NCI-H2107 treated with DMSO at 0.1 percent for 48 hours (cell line): Measurements from ENCODE around the gene RASGRF2.

Experiments
- DNase-seq: peaks from one replicate; lab custom pipeline; 2025; ENCODE audit not compliant: unreplicated experiment; lab: John Stamatoyannopoulos, UW

RASGRF2 gene

DNA sequence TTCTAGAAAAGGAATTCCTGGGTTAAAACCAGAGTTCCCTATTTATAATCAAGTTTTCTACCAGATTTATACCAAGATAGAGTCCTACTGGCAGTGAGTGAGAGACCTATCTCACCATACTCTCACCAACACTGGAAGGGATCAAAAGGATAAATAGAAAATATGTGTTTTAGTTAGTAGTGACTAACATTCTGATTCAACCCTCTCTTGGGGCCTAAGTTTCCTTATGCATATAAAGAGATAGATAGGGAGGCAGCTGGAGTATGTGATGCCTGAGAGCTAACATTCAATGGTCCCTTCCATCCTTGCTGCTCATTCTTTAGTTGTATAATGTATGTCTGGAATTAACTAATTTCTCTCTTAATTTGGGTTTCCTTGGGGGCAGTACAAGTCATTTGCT, 304.9 kb downstream of the RASGRF2 start:
- DNase-seq, result no peak

DNA sequence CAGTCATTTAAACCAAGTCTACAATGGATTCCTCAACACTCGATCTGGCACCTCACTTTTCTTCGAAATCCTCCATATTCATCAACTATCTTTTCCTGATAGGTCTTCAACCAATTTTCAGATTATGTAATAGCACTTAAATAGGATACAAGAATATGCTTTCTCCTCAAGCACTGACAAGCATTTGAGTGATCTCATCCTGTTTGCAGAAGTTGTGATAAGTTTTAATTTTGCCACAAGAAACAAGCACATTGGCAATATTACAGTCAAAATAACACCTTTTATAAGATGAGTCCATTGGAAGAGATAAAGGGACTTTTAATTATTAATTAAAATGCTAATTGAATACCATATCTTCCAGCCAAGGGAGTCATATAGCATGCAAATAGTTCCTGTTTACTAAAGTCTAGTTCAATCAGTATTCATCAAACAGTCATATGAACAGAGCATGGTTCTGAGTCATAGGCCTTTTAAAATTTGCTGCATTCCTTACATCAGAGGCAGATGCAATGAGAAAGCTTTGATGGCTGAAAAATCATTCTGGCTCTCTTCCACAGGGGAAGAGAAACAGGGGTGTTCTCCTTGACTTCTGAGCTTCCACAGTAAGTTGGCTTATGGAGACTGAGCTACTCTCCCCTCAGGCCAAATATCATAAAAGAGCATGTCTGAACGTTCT, 308.5 kb downstream of the RASGRF2 start:
- no peak for DNase-seq

DNA sequence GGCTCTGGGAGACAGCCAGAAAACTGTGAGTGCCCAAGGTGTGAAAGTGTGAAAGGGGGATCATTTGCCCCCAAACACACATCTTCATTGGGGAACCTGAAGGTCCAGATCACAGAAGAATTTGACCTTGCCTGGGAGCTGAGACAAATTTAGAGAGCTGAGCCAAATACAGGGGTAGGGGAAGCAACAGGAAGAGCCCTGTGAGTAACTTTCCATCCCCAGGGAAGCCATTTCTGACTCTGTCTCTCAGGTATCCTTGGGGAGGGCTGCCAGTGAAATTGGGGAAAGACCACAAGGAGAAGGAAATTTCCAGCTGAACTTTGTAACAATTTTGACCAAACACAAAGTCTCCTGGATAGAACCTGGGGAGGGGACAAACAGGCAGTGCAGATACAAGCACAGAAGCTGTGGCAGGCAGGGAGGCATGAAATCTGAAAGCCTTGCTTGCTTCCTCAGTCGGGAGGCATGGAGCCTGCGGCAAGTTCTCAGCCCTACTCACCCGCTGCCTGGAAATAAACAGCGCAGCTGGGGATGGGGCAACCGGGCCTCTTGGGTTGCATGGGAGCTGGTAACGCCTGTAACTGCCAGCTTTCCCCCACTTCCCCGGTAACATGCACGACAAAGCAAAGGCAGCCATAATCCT, 309.7 kb downstream of the RASGRF2 start:
- DNase-seq, result no peak

DNA sequence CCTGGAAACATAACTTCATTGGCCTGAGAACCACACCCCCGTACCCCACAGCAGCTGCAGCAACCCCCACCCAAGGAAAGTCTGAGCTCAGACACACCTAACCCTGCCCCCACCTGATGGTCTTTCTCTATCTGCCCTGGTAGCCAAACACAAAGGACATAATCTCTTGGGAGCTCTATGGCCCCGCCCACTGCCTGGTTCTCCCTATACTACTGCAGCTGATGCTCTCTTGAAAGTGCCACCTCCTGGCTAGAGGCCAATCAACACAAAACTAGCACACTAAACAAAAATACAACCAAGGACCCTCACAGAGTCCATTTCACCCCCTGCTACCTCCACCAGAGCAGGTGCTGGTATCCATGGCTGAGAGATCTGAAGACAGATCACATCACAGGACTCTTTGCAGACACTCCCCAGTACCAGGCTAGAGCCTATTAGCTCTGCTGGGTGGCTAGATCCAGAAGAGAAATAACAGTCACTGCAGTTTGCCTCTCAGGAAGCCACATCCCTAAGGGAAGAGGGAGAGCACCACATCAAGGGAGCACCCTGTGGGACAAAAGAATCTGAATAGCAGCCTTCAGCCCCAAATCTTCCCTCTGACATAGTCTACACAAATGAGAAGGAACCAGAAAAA, 310.3 kb downstream of the RASGRF2 start:
- DNase-seq, result peak; percentile 53
